Posterior vena cava (tissue), 2 donors: ENCODE results near the gene ZNF888. TPM values are rescaled to one million over a fixed set of nuclear protein-coding genes. Genes with fewer than 3 reads are reported as not detected.
"Not testable (repeated sequence)": the region's sequence is repeated elsewhere in the genome, so short reads cannot be mapped to it uniquely, and the experiment has no call there.

Experiments
- DNase-seq: peaks from one replicate; pipeline ENCODE4 v3.0.0-alpha.2; 2020; ENCODE audit warnings: low spot score
- intact Hi-C, 2 donors: fragments of 100-400 bp; cut with DNase I; formaldehyde crosslinking; loops; one replicate each; pipeline versions ENCODE4 v1.14.1 to v1.14.2; 2022 to 2023
- total RNA-seq, 2 donors: library from RNA; stranded (reverse); fragmentation: NEBNext Ultra II Directional; extraction: Animal tissue kit (Norgen Biotek cat#: 25700); gene quantifications; one replicate each; pipeline ENCODE4 v1.2.1, GENCODE V29; 2021
- donor health status: DM: yes; HTN: yes; CAD: no.
- donor health status: DM: yes; HTN: yes; CAD: no.

The ZNF888 gene
- total RNA-seq, 2 donors from 2014 or later = 2.6 to 3.2 TPM

DNA sequence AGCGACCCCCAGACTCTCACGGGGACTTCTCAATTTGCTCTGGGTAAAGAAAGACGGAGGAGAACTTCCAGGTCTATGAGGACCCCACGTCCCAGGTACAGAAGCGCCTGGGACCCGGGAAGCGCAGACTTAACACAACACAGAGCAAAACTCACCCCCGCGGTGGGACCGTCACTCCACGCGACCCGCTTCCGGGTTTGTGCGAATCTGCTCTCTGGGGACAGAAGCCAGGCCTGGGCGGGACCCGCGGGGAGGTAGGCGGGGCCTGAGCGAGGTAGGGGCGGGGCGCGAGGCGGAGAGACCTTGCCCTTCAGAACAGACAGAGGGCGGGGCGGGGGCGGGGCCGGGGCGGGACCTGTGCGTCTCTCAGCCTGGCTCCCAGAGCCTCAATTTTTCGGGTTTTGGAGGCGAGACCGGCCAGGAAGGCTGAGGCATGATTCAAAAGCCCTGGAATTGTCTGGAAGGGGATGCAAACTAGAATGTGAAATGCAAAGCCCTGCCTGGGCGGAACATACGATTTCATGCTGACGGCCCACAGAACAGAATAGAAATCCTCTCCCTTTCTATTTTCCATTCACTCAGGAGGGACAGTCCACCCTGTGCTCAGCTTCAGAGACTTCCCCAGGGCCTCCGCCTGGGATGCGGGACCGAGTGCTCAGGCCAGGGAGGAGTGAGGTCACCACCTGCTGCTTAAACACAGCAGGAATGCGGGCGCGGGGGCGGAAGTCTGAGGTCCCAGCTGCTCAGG lies 19.3 kb upstream of the ZNF888 start:
- intact Hi-C loops = no loop called here
- peak; percentile 98 for DNase-seq

- intact Hi-C loops = no loop called here
- DNase-seq = peak; percentile 87
These were observed 18.7 kb upstream of the ZNF888 start for GRCh38 chr19:52941941-52942385.

DNA sequence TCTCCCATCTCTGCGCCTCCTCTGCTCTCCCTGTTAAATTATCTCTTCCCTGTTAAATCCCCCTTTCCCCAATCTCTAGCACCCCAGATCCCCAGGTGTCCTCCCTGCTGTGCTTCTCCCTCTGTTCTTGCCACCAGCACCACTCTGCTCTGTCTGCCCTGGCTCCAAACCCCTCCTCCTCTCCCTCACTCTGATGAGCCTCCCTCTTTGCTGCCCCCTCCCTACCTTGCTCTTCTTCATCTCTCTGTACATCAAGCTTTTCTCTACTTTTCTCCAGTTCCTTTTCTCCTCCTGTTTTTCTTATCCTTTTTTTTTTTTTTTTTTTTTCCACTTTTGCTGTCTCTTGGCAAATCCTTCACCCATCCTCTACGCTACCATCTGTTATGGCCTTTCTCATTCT lies 18.3 kb upstream of the ZNF888 start:
- DNase-seq, intact Hi-C loops: not testable (repeated sequence)

DNA sequence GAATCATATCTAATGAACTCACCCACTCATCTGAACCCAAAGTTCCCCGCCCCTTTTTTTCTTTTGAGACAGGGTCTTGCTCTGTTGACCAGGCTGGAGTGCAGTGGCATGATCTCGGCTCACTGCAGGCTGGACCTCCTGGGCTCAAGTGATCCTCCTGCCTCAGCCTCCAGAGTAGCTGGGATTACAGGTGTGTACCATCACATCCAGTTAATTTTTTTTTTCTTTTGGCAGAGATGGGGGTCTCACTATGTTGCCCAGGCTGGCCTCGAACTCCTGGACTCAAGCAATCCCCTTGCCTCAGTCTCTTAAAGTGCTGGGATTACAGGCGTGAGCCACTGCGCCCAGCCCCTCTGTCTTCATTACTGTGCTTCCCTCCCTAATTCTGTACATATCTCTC lies 17.7 kb upstream of the ZNF888 start:
- DNase-seq, intact Hi-C loops: not testable (repeated sequence)

- DNase-seq = no peak
- intact Hi-C loops = no loop called here
These were observed 15.5 kb upstream of the ZNF888 start for GRCh38 chr19:52938761-52939160.

DNA sequence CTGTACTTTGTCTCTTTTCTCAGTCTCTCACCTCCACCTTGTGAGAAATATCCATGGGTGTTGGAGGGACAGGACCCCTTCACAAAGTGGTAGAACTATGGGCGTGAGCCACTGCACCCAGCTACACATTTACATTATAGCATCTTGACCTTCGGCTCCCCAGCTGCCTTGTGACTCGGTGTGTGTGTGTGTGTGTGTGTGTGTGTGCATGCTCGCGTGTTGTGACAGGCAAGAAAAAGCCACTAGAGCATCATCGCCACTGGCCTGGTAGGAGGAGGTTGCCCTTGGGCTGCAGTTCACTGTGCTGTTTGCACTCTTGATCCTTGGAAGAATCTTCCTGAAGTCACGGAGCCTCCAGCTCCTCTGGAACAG lies 13.7 kb upstream of the ZNF888 start:
- intact Hi-C loops = no loop called here
- no peak for DNase-seq

GRCh38 chr19:52936151-52936953 lies 13.1 kb upstream of the ZNF888 start:
- intact Hi-C loops = no loop called here
- no peak for DNase-seq

- intact Hi-C loops = no loop called here
- no peak for DNase-seq
These were observed 12.2 kb upstream of the ZNF888 start for GRCh38 chr19:52935434-52935833.

DNA sequence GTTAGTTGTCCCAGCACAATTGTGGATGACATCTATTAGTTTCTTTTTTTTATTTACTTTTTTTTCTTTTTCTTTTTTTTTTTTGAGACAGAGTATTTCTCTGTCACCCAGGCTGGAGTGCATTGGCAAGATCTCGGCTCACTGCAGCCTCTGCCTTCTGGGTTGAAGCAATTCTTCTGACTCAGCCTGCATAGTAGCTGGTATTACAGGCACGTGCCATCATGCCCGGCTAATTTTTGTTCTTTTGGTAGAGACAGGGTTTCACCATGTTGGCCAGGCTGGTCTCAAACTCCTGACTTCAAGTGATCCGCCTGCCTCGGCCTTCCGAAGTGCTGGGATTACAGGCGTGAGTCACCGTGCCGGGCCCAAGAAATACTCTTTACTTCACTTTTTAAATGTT lies 1.4 kb upstream of the ZNF888 start:
- DNase-seq, intact Hi-C loops: not testable (repeated sequence)

- DNase-seq = peak; percentile 85
- intact Hi-C loops = no loop called here
These were observed 758 bp upstream of the ZNF888 start for GRCh38 chr19:52923778-52924593.

DNA sequence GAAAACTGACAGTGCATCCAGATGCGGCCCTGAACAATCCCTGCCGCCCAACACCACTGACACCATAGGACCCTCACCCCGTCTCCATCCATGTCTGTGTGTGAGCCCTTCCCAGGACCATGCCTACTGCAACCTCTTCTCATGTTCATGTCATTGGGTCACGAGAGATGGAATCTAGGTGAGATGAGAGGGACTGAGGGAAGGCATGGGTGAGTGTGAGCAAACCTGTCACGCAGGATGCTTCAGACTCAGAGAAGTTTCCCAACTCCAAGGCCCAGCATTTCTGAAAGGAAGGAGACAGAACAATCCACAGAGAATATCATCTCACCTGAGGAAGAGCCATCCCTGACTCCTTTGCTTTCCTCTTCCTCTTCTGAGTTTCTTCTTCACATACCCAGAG lies 5.7 kb downstream of the ZNF888 start:
- intact Hi-C loops = loop anchor here in 1 of 2 donors (5.0 kb wide), 1 partner anchor 1045 kb away; no protein-coding TSS in a partner anchor
- no peak for DNase-seq

- intact Hi-C loops = no loop called here
- DNase-seq = no peak
These were observed 12.6 kb downstream of the ZNF888 start for GRCh38 chr19:52910648-52911047.

DNA sequence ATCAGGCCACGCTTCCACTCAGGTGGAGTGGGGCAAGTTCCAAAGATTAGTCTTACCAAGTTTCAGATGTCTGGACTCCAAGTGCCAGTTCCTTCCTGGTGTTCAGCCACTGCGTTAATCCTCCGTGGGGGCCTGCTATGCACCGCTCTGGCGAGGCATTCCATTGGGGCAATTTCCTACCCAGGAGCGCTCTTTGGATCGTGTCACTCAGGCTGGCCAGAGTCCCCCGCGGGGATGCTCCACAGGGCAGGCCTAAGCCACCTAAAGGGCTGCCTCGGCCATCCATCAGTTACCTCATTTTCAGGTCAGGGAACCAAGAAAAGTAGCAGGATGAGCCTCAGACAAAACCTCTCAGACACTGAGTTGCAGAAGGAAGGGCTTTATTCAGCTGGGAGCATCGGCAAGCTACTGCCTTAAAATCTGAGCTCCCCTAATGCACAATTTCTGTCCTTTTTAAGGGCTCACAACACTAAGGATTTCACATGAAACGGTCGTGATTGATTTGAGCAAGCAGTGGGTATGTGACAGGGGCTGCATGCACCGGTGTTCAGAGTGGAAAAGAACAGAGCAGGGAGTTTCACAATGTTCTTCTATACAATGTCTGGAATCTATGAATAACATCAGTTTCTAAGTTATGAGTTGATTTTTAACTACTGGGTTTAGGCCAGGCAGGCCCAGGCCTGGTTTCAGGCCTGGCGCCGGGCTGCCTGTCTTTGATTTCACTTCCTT lies 19.0 kb downstream of the ZNF888 start:
- intact Hi-C loops, DNase-seq: not testable (repeated sequence)

GRCh38 chr19:52901842-52902241 lies 21.4 kb downstream of the ZNF888 start:
- no peak for DNase-seq
- intact Hi-C loops = no loop called here

- intact Hi-C loops, DNase-seq: not testable (repeated sequence)
These were observed 24.6 kb downstream of the ZNF888 start for GRCh38 chr19:52898596-52898995.

DNA sequence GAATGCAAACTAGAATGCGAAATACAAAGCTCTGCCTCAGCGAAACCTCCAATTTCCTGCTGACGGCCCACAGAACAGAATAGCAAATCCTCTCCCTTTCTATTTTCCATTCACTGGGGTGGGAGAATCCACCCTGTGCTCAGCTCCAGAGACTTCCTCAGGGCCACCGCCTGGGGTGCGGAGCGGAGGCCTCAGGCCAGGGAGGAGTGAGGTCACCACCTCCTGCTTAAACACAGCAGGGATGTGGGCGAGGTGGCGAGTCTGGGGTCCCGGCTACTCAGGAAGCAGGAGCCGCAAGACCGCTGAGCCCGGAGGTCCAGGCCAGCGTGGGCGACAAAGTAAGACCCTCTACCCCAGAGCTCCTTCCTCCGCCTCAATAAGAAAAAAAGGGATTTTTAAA lies 25.1 kb downstream of the ZNF888 start:
- DNase-seq = no peak
- intact Hi-C loops = no loop called here

DNA sequence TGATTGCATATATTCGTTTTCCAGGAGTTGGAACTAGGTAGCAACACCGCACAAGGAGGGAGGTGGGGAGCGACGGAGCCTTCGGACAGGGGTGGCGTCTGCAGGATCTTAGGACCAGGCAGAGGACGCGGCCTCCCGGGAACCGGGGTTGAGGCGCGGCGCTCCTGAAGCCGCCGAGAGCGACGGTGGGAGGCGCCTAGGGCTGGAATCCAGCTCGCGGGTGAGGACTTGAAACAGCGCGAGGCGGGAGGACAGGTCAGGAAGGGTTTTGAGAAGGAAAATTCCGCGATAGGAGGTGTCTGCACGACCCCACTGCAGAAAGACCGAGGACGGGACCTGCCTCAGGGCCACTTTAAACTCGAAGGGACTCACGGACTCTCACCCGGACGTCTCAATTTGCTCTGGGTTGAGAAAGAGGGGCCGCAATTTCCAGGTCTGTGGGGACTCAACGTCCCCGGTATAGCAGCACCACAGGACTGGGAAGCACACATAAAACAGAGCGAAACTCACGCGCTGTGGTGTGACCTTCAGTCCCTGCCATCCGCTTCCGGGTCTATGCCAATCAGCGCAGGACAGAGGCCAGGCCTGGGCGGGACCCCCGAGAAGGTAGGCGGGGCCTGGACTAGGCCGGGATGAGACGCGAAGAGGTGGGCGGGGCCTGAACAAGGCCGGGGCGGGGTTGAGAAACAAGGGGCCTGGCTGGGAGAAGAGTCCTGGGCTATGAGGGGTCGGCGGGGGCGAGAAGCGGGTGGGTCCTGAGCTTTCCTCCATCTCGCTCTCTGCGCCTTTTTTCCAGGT lies 25.9 kb downstream of the ZNF888 start, which contains the start of gene ZNF320:
TSS of gene ZNF320 (minus strand) at position 498 of the 798 bp plus-strand sequence. CDS start 7,380 bp downstream, outside the sequence.
- intact Hi-C loops = no loop called here
- peak; percentile 99 for DNase-seq
